ENCODE results near the gene DGLUCY. TPM values are rescaled to one million over a fixed set of nuclear protein-coding genes. Genes with fewer than 3 reads are reported as not detected.

DGLUCY gene
- total RNA-seq, 1 donor: 45.6 TPM

GRCh38 chr14:91144425-91145145 lies 30.7 kb downstream of the DGLUCY start:
- TF ChIP-seq, protein P1, sequence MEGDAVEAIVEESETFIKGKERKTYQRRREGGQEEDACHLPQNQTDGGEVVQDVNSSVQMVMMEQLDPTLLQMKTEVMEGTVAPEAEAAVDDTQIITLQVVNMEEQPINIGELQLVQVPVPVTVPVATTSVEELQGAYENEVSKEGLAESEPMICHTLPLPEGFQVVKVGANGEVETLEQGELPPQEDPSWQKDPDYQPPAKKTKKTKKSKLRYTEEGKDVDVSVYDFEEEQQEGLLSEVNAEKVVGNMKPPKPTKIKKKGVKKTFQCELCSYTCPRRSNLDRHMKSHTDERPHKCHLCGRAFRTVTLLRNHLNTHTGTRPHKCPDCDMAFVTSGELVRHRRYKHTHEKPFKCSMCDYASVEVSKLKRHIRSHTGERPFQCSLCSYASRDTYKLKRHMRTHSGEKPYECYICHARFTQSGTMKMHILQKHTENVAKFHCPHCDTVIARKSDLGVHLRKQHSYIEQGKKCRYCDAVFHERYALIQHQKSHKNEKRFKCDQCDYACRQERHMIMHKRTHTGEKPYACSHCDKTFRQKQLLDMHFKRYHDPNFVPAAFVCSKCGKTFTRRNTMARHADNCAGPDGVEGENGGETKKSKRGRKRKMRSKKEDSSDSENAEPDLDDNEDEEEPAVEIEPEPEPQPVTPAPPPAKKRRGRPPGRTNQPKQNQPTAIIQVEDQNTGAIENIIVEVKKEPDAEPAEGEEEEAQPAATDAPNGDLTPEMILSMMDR (IDR thresholded peaks at IDR 0.05; ENCODE audit: extremely low read depth, low read depth, low read length): no peak
- H3K4me3 ChIP-seq (ENCODE audit: insufficient read depth, low read length): no peak overlapping the region
- peaks cover 19% of the 10 kb centered on the region for H3K4me1 ChIP-seq (ENCODE audit: insufficient read depth, low read length)
- peak overlapping the region; percentile 41 for H3K27ac ChIP-seq (ENCODE audit: low read depth, low read length)
- no peaks in the 10 kb centered on the region for H3K79me2 ChIP-seq (ENCODE audit: insufficient read depth, low read length)
- no peaks in the 10 kb centered on the region for H3K9me3 ChIP-seq (ENCODE audit: low read depth, low read length)
- H3K27me3 ChIP-seq (ENCODE audit: insufficient read depth, low read length): no peaks in the 10 kb centered on the region
- H4K20me1 ChIP-seq (ENCODE audit: insufficient read depth, low read length): no peaks in the 10 kb centered on the region
- peak overlapping the region; percentile 14 for H3K4me2 ChIP-seq (ENCODE audit: insufficient read depth, low read length)
- H2AFZ ChIP-seq (ENCODE audit: low read length): no peak overlapping the region
- H3K36me3 ChIP-seq (ENCODE audit: insufficient read depth, low read length): peaks cover 12% of the 10 kb centered on the region
- DNase-seq (ENCODE audit: insufficient read length, low spot score, missing footprints): peak; percentile 86

DNA sequence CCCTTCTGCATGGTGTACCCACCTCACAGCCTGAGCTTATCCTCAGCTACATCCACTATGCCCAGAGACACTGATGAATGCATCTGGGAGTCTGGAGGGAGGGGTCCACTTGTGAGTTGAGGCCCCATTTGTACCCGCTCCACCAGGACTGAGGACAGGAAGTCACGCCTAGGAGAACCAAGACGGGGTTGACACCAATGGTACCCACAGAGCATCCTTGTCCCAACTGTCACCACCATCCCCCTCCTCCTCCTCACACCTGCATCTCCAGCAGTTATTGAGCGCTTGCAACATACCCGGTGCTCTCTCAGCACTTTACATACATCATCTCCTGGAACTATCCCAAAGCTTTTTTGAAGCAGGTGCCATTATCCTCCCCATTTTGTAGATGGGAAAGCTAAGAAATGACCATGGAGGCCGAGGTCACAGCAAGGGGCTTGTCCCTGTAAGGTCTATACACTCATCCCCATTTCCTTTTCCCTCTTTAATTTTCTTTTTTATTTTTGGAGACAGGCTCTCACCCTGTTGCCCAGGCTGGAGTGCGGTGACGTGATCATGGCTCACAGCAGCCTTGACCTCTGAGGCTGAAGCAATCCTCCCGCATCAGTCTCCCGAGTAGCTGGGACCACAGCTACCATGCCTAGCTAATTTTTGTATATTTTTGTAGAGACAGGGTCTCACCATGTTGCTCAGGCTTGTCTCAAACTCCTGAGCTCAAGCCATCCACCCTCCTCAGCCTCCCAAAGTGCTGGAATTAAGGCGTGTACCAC lies 31.7 kb downstream of the DGLUCY start:
- Histone ChIP-seq H3K4me2 (ENCODE audit: insufficient read depth, low read length) (no peak overlapping the region), H3K9me3 (ENCODE audit: low read depth, low read length) (no peaks in the 10 kb centered on the region), H3K27me3 (ENCODE audit: insufficient read depth, low read length) (no peaks in the 10 kb centered on the region), H3K4me3 (ENCODE audit: insufficient read depth, low read length) (no peak overlapping the region), H3K79me2 (ENCODE audit: insufficient read depth, low read length) (no peaks in the 10 kb centered on the region), H3K4me1 (ENCODE audit: insufficient read depth, low read length) (peaks cover 19% of the 10 kb centered on the region), H3K27ac (ENCODE audit: low read depth, low read length) (no peak overlapping the region), H2AFZ (ENCODE audit: low read length) (no peak overlapping the region), H4K20me1 (ENCODE audit: insufficient read depth, low read length) (peaks cover 8% of the 10 kb centered on the region), H3K36me3 (ENCODE audit: insufficient read depth, low read length) (peaks cover 12% of the 10 kb centered on the region)
- TF ChIP-seq, protein P1 (IDR thresholded peaks at IDR 0.05; ENCODE audit: extremely low read depth, low read depth, low read length): no peak
- peak; percentile 44 for DNase-seq (ENCODE audit: insufficient read length, low spot score, missing footprints)

DNA sequence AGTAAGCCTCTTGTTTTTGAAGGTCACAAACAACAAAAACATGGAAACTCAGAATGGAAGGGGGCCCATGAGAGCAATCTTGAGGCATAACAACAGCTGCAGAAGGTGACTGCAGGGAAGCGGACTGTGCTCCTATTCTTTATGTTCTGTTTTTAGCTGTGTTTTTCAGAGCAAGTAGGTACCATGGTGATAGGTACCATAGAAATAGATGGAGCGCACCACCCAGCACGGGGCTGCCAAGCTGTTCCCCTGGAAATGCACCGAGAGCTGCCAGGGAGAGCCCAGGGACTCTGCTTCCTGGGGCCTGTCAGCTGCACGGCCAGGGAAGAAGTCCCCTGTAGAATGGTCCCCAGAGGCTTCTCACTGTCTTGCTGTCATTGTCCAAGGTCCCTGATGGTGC lies 32.8 kb downstream of the DGLUCY start:
- Histone ChIP-seq H4K20me1 (ENCODE audit: insufficient read depth, low read length) (peaks cover 8% of the 10 kb centered on the region), H3K36me3 (ENCODE audit: insufficient read depth, low read length) (peaks cover 12% of the 10 kb centered on the region), H3K27me3 (ENCODE audit: insufficient read depth, low read length) (no peaks in the 10 kb centered on the region), H2AFZ (ENCODE audit: low read length) (no peak overlapping the region), H3K4me2 (ENCODE audit: insufficient read depth, low read length) (no peak overlapping the region), H3K9me3 (ENCODE audit: low read depth, low read length) (no peaks in the 10 kb centered on the region), H3K79me2 (ENCODE audit: insufficient read depth, low read length) (no peaks in the 10 kb centered on the region), H3K4me3 (ENCODE audit: insufficient read depth, low read length) (no peak overlapping the region), H3K4me1 (ENCODE audit: insufficient read depth, low read length) (peaks cover 19% of the 10 kb centered on the region), H3K27ac (ENCODE audit: low read depth, low read length) (no peak overlapping the region)
- TF ChIP-seq, protein P1 (IDR thresholded peaks at IDR 0.05; ENCODE audit: extremely low read depth, low read depth, low read length): no peak
- DNase-seq (ENCODE audit: insufficient read length, low spot score, missing footprints): no peak

DNA sequence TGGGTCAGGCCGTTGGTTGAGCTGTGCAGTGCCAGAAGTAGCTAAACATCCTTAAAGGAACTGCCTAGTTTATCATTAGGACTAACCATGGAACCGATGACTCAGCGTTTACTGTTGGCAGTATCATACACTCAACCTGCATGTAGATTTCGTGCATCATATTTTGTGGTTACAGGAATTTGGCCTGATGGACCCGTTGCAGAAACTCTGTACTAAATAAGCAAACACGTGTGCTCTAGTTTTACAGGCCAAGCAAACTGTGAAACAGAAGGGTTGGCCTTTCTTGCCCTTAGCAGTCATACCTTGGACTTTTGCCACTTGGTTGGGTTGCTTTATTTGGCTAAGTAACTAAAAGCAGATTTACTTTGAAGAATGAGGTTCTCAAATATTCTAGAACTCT lies 35.6 kb downstream of the DGLUCY start:
- Histone ChIP-seq H4K20me1 (ENCODE audit: insufficient read depth, low read length) (peaks cover 14% of the 10 kb centered on the region), H3K36me3 (ENCODE audit: insufficient read depth, low read length) (peaks cover 12% of the 10 kb centered on the region), H3K27me3 (ENCODE audit: insufficient read depth, low read length) (no peaks in the 10 kb centered on the region), H3K27ac (ENCODE audit: low read depth, low read length) (no peak overlapping the region), H3K4me3 (ENCODE audit: insufficient read depth, low read length) (no peak overlapping the region), H3K4me1 (ENCODE audit: insufficient read depth, low read length) (peaks cover 9% of the 10 kb centered on the region), H3K4me2 (ENCODE audit: insufficient read depth, low read length) (peak overlapping the region; percentile 46), H3K79me2 (ENCODE audit: insufficient read depth, low read length) (no peaks in the 10 kb centered on the region), H2AFZ (ENCODE audit: low read length) (no peak overlapping the region), H3K9me3 (ENCODE audit: low read depth, low read length) (no peaks in the 10 kb centered on the region)
- TF ChIP-seq, protein P1 (IDR thresholded peaks at IDR 0.05; ENCODE audit: extremely low read depth, low read depth, low read length): no peak
- peak; percentile 94 for DNase-seq (ENCODE audit: insufficient read length, low spot score, missing footprints)

Measured in osteoblast (primary cell).